Psoas muscle (tissue), 8 donors: ENCODE data around the gene PLCG2. TPM values are rescaled to one million over a fixed set of nuclear protein-coding genes. Genes with fewer than 3 reads are reported as not detected.
"Not testable (repeated sequence)": the region's sequence is repeated elsewhere in the genome, so short reads cannot be mapped to it uniquely, and the experiment has no call there.

Experiments
- ATAC-seq, 4 donors: fragments of 200-7000 bp; cut with Tn5 transposase; one replicate each; pipeline ENCODE4 v1.9.1; 2020; ENCODE audit warnings: moderate library complexity in 3 of 4, mild to moderate bottlenecking in 2 of 4
- DNase-seq, 2 donors: peaks; one replicate each; pipeline ENCODE4 v3.0.0-alpha.2; 2020
- H3K27ac ChIP-seq: fragments of 200-600 bp; one replicate; pipeline ENCODE4 v1.8.0; 2022
- H3K27me3 ChIP-seq, 3 donors: fragments of 200-600 bp in 1 of 3; one replicate each; pipeline versions ENCODE4 v1.6.1 to v1.8.0; 2013 to 2022; ENCODE audit warnings: low read length in 2 of 3, mild to moderate bottlenecking in 2 of 3, moderate library complexity in 1 of 3; ENCODE audit not compliant: insufficient read depth in 3 of 3
- H3K36me3 ChIP-seq, 2 donors: fragments of 200-600 bp in 1 of 2; one replicate each; pipeline versions ENCODE4 v1.6.1 to v1.8.0; 2013 to 2022; ENCODE audit warnings: low read depth in 1 of 2, mild to moderate bottlenecking in 1 of 2, moderate library complexity in 1 of 2; ENCODE audit not compliant: insufficient read depth in 1 of 2
- H3K4me1 ChIP-seq: fragments of 200-600 bp; one replicate; pipeline ENCODE4 v1.8.0; 2022
- H3K4me3 ChIP-seq: fragments of 200-600 bp; one replicate; pipeline ENCODE4 v1.8.0; 2022; ENCODE audit warnings: mild to moderate bottlenecking
- H3K9me3 ChIP-seq: fragments of 200-600 bp; one replicate; pipeline ENCODE4 v1.8.0; 2022
- WGBS, 3 donors: extraction: QIAGEN DNeasy Blood & Tissue Kit; methylation state at CpG; one replicate each; pipeline versions ENCODE4 v1.1.6 to v1.1.7; 2013; 5-methylcytosine and 5-hydroxymethylcytosine counted together
- intact Hi-C, 2 donors: fragments of 100-400 bp; cut with DNase I; formaldehyde crosslinking; loops; one replicate each; pipeline versions ENCODE4 v1.11.0 to v1.14.2; 2022
- polyA plus RNA-seq, 3 donors: library from polyadenylated mRNA; stranded (reverse); fragments of 200-250 nt; gene quantifications; one replicate each; pipeline ENCODE4 v1.2.3, GENCODE V29; 2013
- total RNA-seq, 4 donors: library from RNA; stranded (reverse); fragmentation: NEBNext Ultra II Directional in 2 of 4; extraction: Animal tissue kit (Norgen Biotek cat#: 25700) in 2 of 4; gene quantifications; one replicate each; pipeline versions ENCODE4 v1.2.1 to v1.2.4, GENCODE V29; 2021 to 2023
- TF ChIP-seq, protein P1 (sequence below): fragments of 200-600 bp; IDR thresholded peaks from one replicate; pipeline ENCODE4 v1.8.0; 2022; ENCODE audit warnings: antibody characterized with exemption
- donor health status: healthy with polysubstance abuse.
- donor health status: DM: no; HTN: no; CAD: no; lungs with moderate emphysema.
- donor health status: Bipolar disorder and iron deficiency.
- donor health status: healthy.
- donor health status: DM: yes; HTN: yes; CAD: no.
- donor health status: DM: no; HTN: no; CAD: no.
- donor health status: DM: no; HTN: no; CAD: no.
- donor health status: DM: yes; HTN: yes; CAD: no.

PLCG2 gene
- total and polyA plus RNA-seq, 7 donors = 0.96 to 4.8 (median 2.5) TPM

GRCh38 chr16:82005027-82005830 is 226.1 kb downstream of the PLCG2 start:
- 61 to 66% (median 65%) methylated on average over 6 of the region's 6 CpGs for WGBS, 3 donors
- ATAC-seq (no peak), DNase-seq (no peak)
- intact Hi-C loops = no loop called here
- Histone ChIP-seq H3K27ac (no peak overlapping the region), H3K9me3 (no peaks in the 10 kb centered on the region), H3K36me3 (no peaks in the 10 kb centered on the region), H3K27me3 (no peaks in the 10 kb centered on the region), H3K4me1 (no peaks in the 10 kb centered on the region), H3K4me3 (no peak overlapping the region)
- TF ChIP-seq, protein P1, sequence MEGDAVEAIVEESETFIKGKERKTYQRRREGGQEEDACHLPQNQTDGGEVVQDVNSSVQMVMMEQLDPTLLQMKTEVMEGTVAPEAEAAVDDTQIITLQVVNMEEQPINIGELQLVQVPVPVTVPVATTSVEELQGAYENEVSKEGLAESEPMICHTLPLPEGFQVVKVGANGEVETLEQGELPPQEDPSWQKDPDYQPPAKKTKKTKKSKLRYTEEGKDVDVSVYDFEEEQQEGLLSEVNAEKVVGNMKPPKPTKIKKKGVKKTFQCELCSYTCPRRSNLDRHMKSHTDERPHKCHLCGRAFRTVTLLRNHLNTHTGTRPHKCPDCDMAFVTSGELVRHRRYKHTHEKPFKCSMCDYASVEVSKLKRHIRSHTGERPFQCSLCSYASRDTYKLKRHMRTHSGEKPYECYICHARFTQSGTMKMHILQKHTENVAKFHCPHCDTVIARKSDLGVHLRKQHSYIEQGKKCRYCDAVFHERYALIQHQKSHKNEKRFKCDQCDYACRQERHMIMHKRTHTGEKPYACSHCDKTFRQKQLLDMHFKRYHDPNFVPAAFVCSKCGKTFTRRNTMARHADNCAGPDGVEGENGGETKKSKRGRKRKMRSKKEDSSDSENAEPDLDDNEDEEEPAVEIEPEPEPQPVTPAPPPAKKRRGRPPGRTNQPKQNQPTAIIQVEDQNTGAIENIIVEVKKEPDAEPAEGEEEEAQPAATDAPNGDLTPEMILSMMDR = no peak

GRCh38 chr16:82006036-82006435 is 226.9 kb downstream of the PLCG2 start:
- Histone ChIP-seq H3K9me3 (no peaks in the 10 kb centered on the region), H3K36me3 (no peaks in the 10 kb centered on the region), H3K4me3 (no peak overlapping the region), H3K27ac (no peak overlapping the region), H3K27me3 (peaks cover 0 to 2% (median 1%) of the 10 kb centered on the region in 3 donors), H3K4me1 (no peaks in the 10 kb centered on the region)
- no peak for ATAC-seq
- no peak for DNase-seq
- intact Hi-C loops = no loop called here
- 82 to 84% (median 84%) methylated on average over 5 of the region's 5 CpGs for WGBS, 3 donors
- TF ChIP-seq, protein P1 = no peak

DNA sequence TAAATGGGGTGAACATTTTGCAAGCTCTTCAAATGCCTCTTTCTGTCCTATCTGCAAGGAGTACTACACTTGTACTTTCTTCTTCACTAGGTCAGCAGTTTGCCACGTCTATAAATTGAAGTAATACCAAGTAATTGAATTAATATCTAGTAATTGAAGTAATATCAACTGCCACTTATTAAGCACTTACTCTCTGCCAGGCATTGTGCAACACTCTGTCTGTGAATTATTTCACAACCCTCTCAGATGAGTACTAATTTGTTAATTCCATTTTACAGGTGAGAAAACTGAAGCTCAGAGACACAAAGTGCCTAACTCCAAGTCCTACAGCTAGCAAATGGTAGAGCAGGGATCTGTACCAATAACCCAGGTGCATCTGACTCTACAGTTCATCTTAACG is 228.1 kb downstream of the PLCG2 start:
- DNase-seq = no peak
- no peaks in the 10 kb centered on the region for H3K4me1 ChIP-seq
- intact Hi-C loops = no loop called here
- no peak overlapping the region for H3K4me3 ChIP-seq
- H3K27me3 ChIP-seq = peaks cover 0 to 4% (median 2%) of the 10 kb centered on the region in 3 donors
- no peaks in the 10 kb centered on the region for H3K9me3 ChIP-seq
- H3K27ac ChIP-seq = no peak overlapping the region
- 82 to 88% (median 84%) methylated on average over 2 of the region's 2 CpGs for WGBS, 3 donors
- TF ChIP-seq, protein P1 = no peak
- ATAC-seq = no peak
- H3K36me3 ChIP-seq = no peaks in the 10 kb centered on the region

GRCh38 chr16:82008957-82009592 is 230.0 kb downstream of the PLCG2 start:
- peaks cover 0 to 4% (median 2%) of the 10 kb centered on the region in 3 donors for H3K27me3 ChIP-seq
- H3K4me1 ChIP-seq = no peaks in the 10 kb centered on the region
- DNase-seq = no peak
- no peak overlapping the region for H3K27ac ChIP-seq
- intact Hi-C loops = no loop called here
- TF ChIP-seq, protein P1 = no peak
- H3K4me3 ChIP-seq = no peak overlapping the region
- no peak for ATAC-seq
- no peaks in the 10 kb centered on the region for H3K36me3 ChIP-seq
- WGBS, 3 donors = 91 to 95% (median 93%) methylated on average over 9 of the region's 9 CpGs
- no peaks in the 10 kb centered on the region for H3K9me3 ChIP-seq

- ATAC-seq, H3K4me3 ChIP-seq, H3K27me3 ChIP-seq, H3K27ac ChIP-seq, DNase-seq, intact Hi-C loops, H3K4me1 ChIP-seq, H3K36me3 ChIP-seq, H3K9me3 ChIP-seq: not testable (repeated sequence)
- WGBS, 3 donors = 86 to 92% (median 91%) methylated on average over 4 of the region's 4 CpGs
These were observed 230.7 kb downstream of the PLCG2 start for GRCh38 chr16:82009789-82010188.
